SK-N-SH treated with all-trans-retinoic acid at 6 μM for 48 hours (cell line): ENCODE results near the gene SAG.

ENCODE experiments used
- ATAC-seq: fragments of 200-7000 bp; cut with Tn5 transposase; 3 replicates; pipeline ENCODE4 v1.9.1; 2020; ENCODE audit warnings: mild to moderate bottlenecking, moderate library complexity
- ARNTL ChIP-seq: fragments of 450-650 bp; formaldehyde crosslinking; IDR thresholded peaks from 2 replicates; pipeline ENCODE4 v1.5.0; 2020; ENCODE audit warnings: low read depth, mild to moderate bottlenecking, moderate library complexity, borderline replicate concordance
- CSDC2 ChIP-seq: fragments of 250-450 bp; sonication (Bioruptor Pico); IDR thresholded peaks from 2 replicates; pipeline ENCODE4 v1.5.0; 2020; ENCODE audit warnings: mild to moderate bottlenecking, moderate library complexity
- ESRRG ChIP-seq: fragments of 250-450 bp; sonication (Bioruptor Pico); IDR thresholded peaks from 2 replicates; pipeline ENCODE4 v1.6.1; 2021; ENCODE audit warnings: mild to moderate bottlenecking
- GLIS3 ChIP-seq: fragments of 250-450 bp; sonication (Bioruptor Pico); IDR thresholded peaks from 2 replicates; pipeline ENCODE4 v1.5.0; 2020; ENCODE audit warnings: mild to moderate bottlenecking, moderate library complexity
- ISL1 ChIP-seq: fragments of 250-450 bp; sonication (Bioruptor Pico); IDR thresholded peaks from 2 replicates; pipeline ENCODE4 v2.1.2; 2022; ENCODE audit warnings: mild to moderate bottlenecking, moderate library complexity
- PATZ1 ChIP-seq: fragments of 250-450 bp; sonication (Bioruptor Pico); IDR thresholded peaks from 2 replicates; pipeline ENCODE4 v1.8.0; 2020; ENCODE audit warnings: mild to moderate bottlenecking, moderate library complexity, borderline replicate concordance
- PPARA ChIP-seq: fragments of 250-450 bp; sonication (Bioruptor Pico); IDR thresholded peaks from 2 replicates; pipeline ENCODE4 v1.5.0; 2020; ENCODE audit warnings: mild to moderate bottlenecking, borderline replicate concordance
- RARB ChIP-seq: fragments of 250-450 bp; sonication (Bioruptor Pico); IDR thresholded peaks from 2 replicates; pipeline ENCODE4 v1.8.0; 2021; ENCODE audit warnings: mild to moderate bottlenecking, moderate library complexity
- SNAI2 ChIP-seq: fragments of 250-450 bp; sonication (Bioruptor Pico); IDR thresholded peaks from 2 replicates; pipeline ENCODE4 v1.5.0; 2020; ENCODE audit warnings: mild to moderate bottlenecking, moderate library complexity
- TOX ChIP-seq: fragments of 250-450 bp; sonication (Bioruptor Pico); IDR thresholded peaks from 2 replicates; pipeline ENCODE4 v1.8.0; 2021; ENCODE audit warnings: mild to moderate bottlenecking, moderate library complexity, borderline replicate concordance
- TSHZ2 ChIP-seq: fragments of 250-450 bp; sonication (Bioruptor Pico); IDR thresholded peaks from 2 replicates; pipeline ENCODE4 v1.5.0; 2020; ENCODE audit warnings: mild to moderate bottlenecking, moderate library complexity
- ZFP3 ChIP-seq: fragments of 250-450 bp; sonication (Bioruptor Pico); IDR thresholded peaks from 2 replicates; pipeline ENCODE4 v1.5.0; 2020; ENCODE audit warnings: mild to moderate bottlenecking, moderate library complexity
- ZFP30 ChIP-seq: fragments of 450-650 bp; formaldehyde crosslinking; IDR thresholded peaks from 2 replicates; pipeline ENCODE4 v1.5.0; 2022; ENCODE audit warnings: mild to moderate bottlenecking, moderate library complexity
- ZNF565 ChIP-seq: fragments of 450-650 bp; formaldehyde crosslinking; conservative IDR thresholded peaks from 2 replicates; pipeline ENCODE4 v1.5.0; 2020; ENCODE audit warnings: low read depth, mild to moderate bottlenecking, moderate library complexity
- ZNF8 ChIP-seq: fragments of 450-650 bp; formaldehyde crosslinking; IDR thresholded peaks from 2 replicates; pipeline ENCODE4 v1.5.0; 2020; ENCODE audit warnings: mild to moderate bottlenecking, moderate library complexity

Gene SAG

GRCh38 chr2:233353101-233353768 is 45.6 kb downstream of the SAG start (continued):
- no peak for TF ChIP-seq RARB (CRISPR knock-in tag)
- no peak for TF ChIP-seq TOX (CRISPR knock-in tag)
- TF ChIP-seq ARNTL, result no peak
- no peak for TF ChIP-seq SNAI2 (CRISPR knock-in tag)

- TF ChIP-seq ZFP30 (CRISPR knock-in tag), result no peak
- TF ChIP-seq CSDC2 (CRISPR knock-in tag), result peak; percentile 20; the same call in 1 of the 2 replicates
- TF ChIP-seq, all 23 proteins: peak for 1
- ATAC-seq, result peak; percentile 57
Observed at GRCh38 chr2:233353769-233354499, 46.3 kb downstream of the SAG start, which contains the start of gene DGKD. Gene DGKD (plus strand): TSS chr2:233354494. CDS start chr2:233354519, 25 bp downstream.

GRCh38 chr2:233354500-233354924 is 46.9 kb downstream of the SAG start:
- ATAC-seq, result no peak
- no peak for TF ChIP-seq RARB (CRISPR knock-in tag)
- no peak for TF ChIP-seq ZFP3 (CRISPR knock-in tag)
- TF ChIP-seq ZNF565, result no peak
- TF ChIP-seq TSHZ2 (CRISPR knock-in tag), result no peak
- no peak for TF ChIP-seq ZNF8 (CRISPR knock-in tag)
- no peak for TF ChIP-seq ISL1 (CRISPR knock-in tag)
- no peak for TF ChIP-seq ESRRG (CRISPR knock-in tag)
- no peak for TF ChIP-seq GLIS3 (CRISPR knock-in tag)
- TF ChIP-seq PATZ1 (CRISPR knock-in tag), result no peak
- TF ChIP-seq, all 23 proteins: peak for 0

GRCh38 chr2:233354971-233355574 is 47.5 kb downstream of the SAG start:
- TF ChIP-seq SNAI2 (CRISPR knock-in tag) (no peak), TSHZ2 (CRISPR knock-in tag) (no peak), TOX (CRISPR knock-in tag) (no peak), PPARA (CRISPR knock-in tag) (no peak), ARNTL (no peak), GLIS3 (CRISPR knock-in tag) (no peak), ZNF565 (no peak), PATZ1 (CRISPR knock-in tag) (no peak)
- ATAC-seq, result no peak
